ENCODE measurements around the gene DDX42.

DDX42 gene

DNA sequence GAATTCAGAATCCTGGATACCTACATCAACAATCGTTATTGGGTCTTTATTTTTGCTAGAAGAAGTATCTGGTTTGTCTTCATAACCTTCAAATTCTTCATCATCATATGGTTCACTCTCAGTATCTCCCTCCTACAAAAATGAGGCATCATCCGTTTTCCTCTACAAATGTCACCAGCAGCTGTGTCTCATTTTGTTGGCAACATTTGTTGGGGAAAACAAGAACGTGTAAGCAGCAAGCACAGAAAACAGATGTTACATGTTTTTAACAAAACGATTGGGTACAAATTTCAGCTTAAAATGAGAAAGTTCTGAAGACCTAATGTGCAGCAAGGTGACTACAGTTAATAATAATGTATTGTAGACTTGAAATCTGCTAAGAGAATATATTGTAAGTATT lies 9.3 kb upstream of the DDX42 start:
- Mint-ChIP-seq H3K9me3 (no peaks in the 10 kb centered on the region), H3K4me1 (peaks cover 35% of the 10 kb centered on the region), H3K36me3 (ENCODE audit: low read depth) (peaks cover 62% of the 10 kb centered on the region), H3K27me3 (no peaks in the 10 kb centered on the region), H3K4me3 (no peak overlapping the region), H3K27ac (no peak overlapping the region)
- ATAC-seq (no peak), DNase-seq (no peak)

DNA sequence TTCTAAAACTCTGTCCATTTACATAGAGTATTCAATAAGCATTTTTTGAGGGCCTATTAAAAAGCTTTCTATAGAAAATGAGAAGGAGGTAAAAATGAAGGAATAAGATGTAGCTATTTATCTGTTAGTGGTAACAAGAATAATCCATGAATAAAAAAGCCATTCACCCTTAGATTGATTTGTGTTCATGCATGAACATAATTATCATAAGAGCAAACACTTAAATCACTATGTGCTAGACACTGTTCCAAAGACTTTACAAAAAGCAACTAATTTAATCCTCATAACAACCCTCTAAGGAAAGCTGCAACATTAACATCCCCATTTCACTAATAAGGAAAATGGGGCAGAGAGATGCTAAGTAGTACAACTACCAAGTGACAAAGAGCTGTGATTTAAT lies 7.2 kb upstream of the DDX42 start:
- Mint-ChIP-seq H3K27ac (no peak overlapping the region), H3K36me3 (ENCODE audit: low read depth) (peaks cover 52% of the 10 kb centered on the region)
- ATAC-seq = no peak

DNA sequence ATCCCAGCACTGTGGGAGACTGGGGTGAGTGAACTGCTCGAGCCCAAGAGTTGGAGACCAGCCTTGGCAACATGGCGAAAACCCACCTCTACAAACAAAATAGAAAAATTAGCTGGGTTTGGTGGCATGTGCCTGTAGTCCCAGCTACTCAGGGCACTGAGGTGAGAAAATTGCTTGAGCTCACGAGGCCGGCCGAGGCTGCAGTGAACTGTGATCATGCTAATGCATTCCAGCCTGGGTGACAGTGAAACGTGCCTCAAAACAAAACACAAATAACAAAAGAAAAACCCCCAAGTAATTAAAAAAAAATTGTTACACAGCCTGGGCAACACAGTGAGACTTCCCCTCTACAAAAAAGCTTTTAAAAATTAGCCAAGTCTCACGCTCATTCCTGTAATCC lies 5.5 kb upstream of the DDX42 start:
- ATAC-seq = no peak
- peaks cover 38% of the 10 kb centered on the region for H3K4me1 Mint-ChIP-seq

More for the DNA sequence above, 7.2 kb upstream of the DDX42 start:
- DNase-seq = no peak
- H3K4me3 Mint-ChIP-seq = no peak overlapping the region
- no peaks in the 10 kb centered on the region for H3K9me3 Mint-ChIP-seq
- no peaks in the 10 kb centered on the region for H3K27me3 Mint-ChIP-seq
- peaks cover 36% of the 10 kb centered on the region for H3K4me1 Mint-ChIP-seq

DNA sequence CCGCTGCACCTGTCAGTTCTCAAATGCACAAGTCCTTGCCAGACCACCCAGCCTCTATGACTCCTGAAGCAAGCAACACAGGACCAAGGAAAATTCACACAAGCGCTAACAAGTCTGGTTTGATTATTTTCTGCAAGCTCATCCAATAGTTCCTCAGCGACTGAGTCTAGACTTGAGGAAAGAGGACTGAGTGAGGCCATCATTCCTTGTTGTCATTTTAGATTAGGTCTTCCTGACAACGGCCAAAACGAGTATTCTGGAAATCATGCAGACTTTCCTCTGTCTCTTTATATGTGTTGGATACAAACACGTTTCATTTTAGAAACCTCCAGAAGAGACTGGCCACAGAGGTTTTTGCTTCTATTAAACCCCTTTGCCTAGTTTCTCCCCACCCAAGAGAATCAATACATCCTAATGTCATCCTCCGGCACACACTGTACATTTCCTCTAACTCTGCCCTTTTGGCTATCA lies 1.1 kb upstream of the DDX42 start:
- Mint-ChIP-seq H3K9me3 (no peaks in the 10 kb centered on the region), H3K27me3 (peaks cover 5% of the 10 kb centered on the region), H3K27ac (peak overlapping the region; percentile 100), H3K36me3 (ENCODE audit: low read depth) (peaks cover 51% of the 10 kb centered on the region), H3K4me3 (peak overlapping the region; percentile 98), H3K4me1 (peaks cover 57% of the 10 kb centered on the region)
- ATAC-seq = no peak
- no peak for DNase-seq

More for the DNA sequence above, 5.5 kb upstream of the DDX42 start:
- Mint-ChIP-seq H3K36me3 (ENCODE audit: low read depth) (peaks cover 50% of the 10 kb centered on the region), H3K9me3 (no peaks in the 10 kb centered on the region), H3K4me3 (no peak overlapping the region), H3K27ac (no peak overlapping the region), H3K27me3 (no peaks in the 10 kb centered on the region)
- no peak for DNase-seq

DNA sequence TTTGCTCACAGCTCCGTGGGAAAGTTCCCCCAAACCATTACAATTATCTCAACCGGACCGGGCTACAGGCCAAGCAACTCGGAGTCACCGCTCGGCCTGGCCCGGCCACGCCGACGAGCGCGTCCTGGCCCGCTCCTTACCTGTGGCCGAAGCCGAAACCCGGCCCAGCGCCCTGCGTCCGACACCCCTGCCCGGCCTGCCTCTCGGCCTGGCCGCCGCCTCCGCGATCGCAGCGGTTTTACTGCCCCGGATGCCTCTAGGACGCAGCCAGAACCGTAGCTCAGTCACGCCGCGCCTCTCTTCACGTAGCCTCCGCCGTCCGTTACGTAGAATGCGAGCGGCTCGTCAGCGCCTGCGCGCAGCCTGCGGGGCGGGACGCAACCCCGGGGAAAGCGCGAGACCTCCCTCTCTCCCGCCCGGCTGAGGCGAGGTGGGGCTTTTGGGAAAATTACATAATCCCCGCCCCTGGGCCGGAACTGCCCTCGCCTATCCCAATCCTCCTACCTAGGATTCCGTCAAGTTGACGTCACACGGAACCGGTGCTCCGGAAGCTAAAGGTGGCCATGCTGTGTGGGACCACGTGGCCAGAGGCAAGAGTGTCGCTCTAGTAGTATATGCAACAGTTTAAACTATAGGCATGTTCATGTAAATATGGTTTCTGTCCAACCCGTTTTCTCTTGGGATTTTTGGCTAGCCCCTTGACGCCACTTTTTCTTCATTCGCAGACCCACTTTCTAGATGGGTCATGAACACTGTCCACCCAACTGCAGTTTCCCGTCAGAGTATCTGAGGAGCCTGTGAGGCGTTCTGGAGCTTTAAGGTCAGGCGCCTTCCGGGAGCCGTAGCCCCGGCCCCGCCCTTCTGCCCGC lies 464 bp upstream of the DDX42 start, which contains the start of gene CCDC47:
CCDC47 (minus strand) TSS at position 326 of the 869 bp plus-strand sequence. CDS start 7,422 bp downstream, outside the sequence.
- Mint-ChIP-seq H3K4me1 (peaks cover 60% of the 10 kb centered on the region), H3K4me3 (peak within 1 kb of the TSS; percentile 98), H3K27ac (peak within 1 kb of the TSS; percentile 100), H3K9me3 (no peaks in the 10 kb centered on the region), H3K36me3 (ENCODE audit: low read depth) (peaks cover 53% of the 10 kb centered on the region), H3K27me3 (peaks cover 5% of the 10 kb centered on the region)
- DNase-seq = peak; percentile 97
- peak; percentile 92 for ATAC-seq

DNA sequence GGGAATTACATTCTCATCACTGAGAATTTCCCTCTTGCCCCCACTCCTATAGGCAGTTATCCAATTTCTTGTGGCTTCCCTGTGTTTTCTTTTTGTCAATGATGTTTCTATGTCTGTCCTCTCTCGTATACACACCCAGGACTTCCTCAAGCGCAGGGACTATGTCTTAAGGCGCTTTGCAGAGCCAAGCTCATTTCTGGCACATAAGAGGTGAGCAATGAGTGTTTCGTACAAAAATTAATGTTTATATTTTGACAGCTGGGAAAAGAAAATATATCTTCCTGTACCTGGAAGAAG lies 947 bp downstream of the DDX42 start:
- H3K4me1 Mint-ChIP-seq = peaks cover 65% of the 10 kb centered on the region

DNA sequence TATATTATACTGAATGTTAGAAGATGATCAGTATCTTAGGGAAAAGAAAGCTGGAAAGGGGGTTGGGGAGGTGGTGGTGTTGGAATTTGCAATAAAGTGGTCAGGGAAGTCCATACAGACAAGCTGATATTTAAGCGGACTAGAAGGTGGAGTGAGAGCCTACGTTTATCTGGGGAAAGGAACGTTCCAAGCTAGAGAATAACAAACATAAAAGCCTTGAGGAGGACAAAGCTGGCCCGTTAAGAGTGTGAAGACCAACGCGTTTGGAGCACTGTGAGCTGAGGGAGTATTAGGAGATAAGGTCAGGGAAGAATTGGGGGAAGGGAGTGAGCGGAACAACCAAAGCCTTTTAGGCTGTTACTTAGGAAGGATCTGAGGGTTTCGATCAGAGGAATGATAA lies 1.4 kb downstream of the DDX42 start:
- Mint-ChIP-seq H3K4me3 (peak overlapping the region; percentile 98), H3K9me3 (no peaks in the 10 kb centered on the region), H3K36me3 (ENCODE audit: low read depth) (peaks cover 56% of the 10 kb centered on the region), H3K27me3 (peaks cover 5% of the 10 kb centered on the region), H3K4me1 (peaks cover 66% of the 10 kb centered on the region), H3K27ac (no peak overlapping the region)
- ATAC-seq = no peak
- DNase-seq = no peak

More for the DNA sequence above, 947 bp downstream of the DDX42 start:
- Mint-ChIP-seq H3K27me3 (peaks cover 5% of the 10 kb centered on the region), H3K4me3 (peak overlapping the region; percentile 98), H3K27ac (peak overlapping the region; percentile 100), H3K9me3 (no peaks in the 10 kb centered on the region), H3K36me3 (ENCODE audit: low read depth) (peaks cover 55% of the 10 kb centered on the region)
- no peak for ATAC-seq
- no peak for DNase-seq

DNA sequence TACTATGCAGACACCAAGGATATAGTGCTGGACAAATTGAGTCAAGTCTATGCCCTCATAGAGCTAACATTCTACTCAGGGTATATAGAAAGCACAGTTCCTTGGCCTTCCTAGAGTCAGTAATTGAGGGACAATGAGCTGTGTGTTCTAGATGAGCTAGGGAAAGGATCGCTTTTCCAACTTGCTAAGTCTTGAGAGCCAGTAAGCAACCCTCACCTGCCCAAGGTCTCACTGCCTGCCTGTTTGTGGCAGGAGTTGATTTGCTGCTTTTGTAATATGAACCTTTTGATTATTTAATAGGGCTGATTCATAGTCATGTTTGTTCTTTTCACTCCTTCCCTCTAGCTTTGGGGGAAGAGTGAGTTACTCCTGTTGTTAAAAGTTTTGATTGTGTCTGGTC lies 6.5 kb downstream of the DDX42 start:
- H3K27me3 Mint-ChIP-seq = no peaks in the 10 kb centered on the region
- DNase-seq (no peak), ATAC-seq (no peak)
- H3K27ac Mint-ChIP-seq = peak overlapping the region; percentile 4
- H3K4me3 Mint-ChIP-seq = no peak overlapping the region
- peaks cover 42% of the 10 kb centered on the region for H3K36me3 Mint-ChIP-seq (ENCODE audit: low read depth)
- no peaks in the 10 kb centered on the region for H3K9me3 Mint-ChIP-seq
- H3K4me1 Mint-ChIP-seq = peaks cover 68% of the 10 kb centered on the region

DNA sequence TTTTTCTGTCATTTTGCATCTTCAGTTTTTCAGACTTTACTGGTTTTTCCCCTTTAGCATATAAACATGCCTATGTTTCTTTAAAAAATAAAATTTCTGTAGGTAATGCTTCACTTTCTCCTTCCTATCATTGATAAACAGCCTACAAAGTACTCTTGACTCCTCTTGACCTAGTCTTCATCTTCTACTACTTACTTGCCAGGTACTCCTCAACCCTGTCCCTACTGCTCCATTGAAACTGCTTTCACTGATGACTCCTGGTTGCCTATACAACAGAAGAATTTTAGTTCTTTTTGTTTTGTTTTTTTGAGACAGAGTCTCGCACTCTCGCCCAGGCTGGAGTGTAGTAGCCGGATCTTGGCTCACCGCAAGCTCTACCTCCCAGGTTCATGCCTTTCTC lies 7.0 kb downstream of the DDX42 start:
- no peaks in the 10 kb centered on the region for H3K9me3 Mint-ChIP-seq
- H3K27me3 Mint-ChIP-seq = no peaks in the 10 kb centered on the region
- H3K27ac Mint-ChIP-seq = peak overlapping the region; percentile 4
- no peak overlapping the region for H3K4me3 Mint-ChIP-seq
- ATAC-seq (no peak), DNase-seq (no peak)
- peaks cover 42% of the 10 kb centered on the region for H3K36me3 Mint-ChIP-seq (ENCODE audit: low read depth)
- H3K4me1 Mint-ChIP-seq = peaks cover 65% of the 10 kb centered on the region

DNA sequence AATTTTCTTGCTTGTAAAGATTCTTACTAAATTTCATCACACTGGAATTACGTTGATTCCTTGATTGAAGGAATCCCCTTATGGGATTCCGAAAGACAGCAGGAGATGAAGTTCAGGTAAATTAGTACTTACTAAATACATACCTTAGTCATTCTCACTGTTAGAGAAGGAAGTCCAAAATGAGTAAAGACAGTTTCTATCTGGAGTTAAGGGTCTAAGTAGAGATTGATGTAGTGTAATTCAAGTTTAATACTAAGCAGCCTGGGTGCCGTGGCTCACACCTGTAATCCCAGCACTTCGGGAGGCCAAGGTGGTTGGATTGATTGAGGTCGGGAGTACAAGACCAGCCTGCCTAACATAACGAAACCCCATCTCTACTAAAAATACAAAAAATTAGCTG lies 9.6 kb downstream of the DDX42 start:
- no peak for DNase-seq
- Mint-ChIP-seq H3K9me3 (no peaks in the 10 kb centered on the region), H3K27ac (no peak overlapping the region), H3K27me3 (no peaks in the 10 kb centered on the region), H3K4me3 (no peak overlapping the region), H3K36me3 (ENCODE audit: low read depth) (peaks cover 30% of the 10 kb centered on the region), H3K4me1 (peaks cover 44% of the 10 kb centered on the region)
- ATAC-seq = no peak

DNA sequence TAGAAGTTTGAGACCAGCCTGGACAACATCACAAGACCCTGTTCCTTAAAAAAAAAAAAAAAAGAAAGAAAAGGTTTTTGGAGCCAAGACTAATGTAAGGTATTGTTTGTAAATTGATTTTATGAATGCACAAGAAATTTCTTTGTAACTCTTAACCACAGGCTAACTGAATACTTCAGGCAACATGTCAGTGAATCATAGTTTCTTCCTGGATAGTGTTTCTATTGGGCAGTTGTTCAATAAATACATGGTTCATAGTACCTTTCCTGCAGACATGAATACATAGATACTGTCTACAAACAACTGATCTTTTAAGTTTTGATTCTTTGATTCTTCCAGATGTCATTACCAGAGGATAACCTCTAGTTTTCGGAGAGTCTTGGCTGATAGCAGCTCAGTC lies 11.6 kb downstream of the DDX42 start:
- H3K9me3 Mint-ChIP-seq = no peaks in the 10 kb centered on the region
- ATAC-seq (no peak), DNase-seq (no peak)
- H3K36me3 Mint-ChIP-seq (ENCODE audit: low read depth) = peaks cover 22% of the 10 kb centered on the region
- no peak overlapping the region for H3K4me3 Mint-ChIP-seq
- peaks cover 26% of the 10 kb centered on the region for H3K4me1 Mint-ChIP-seq
- H3K27me3 Mint-ChIP-seq = no peaks in the 10 kb centered on the region
- H3K27ac Mint-ChIP-seq = no peak overlapping the region

DNA sequence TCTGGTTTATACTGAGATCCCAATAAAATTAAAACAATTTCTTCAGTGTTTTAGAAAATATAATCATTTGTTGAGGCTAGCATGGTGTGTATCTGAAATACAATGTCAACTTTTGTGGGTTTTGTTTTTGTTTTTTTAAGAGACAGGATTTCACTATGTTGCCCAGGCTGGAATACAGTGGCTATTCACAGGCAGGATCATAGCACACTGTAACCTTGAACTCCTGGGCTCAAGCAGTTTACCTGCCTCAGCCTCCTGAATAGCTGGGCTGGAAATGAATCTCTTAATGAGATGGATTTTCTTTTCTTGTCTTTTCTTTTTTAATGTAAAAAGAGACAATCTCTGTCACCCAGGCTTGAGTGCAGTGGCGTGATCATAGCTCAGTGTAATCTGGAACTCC lies 12.1 kb downstream of the DDX42 start:
- Mint-ChIP-seq H3K4me1 (peaks cover 21% of the 10 kb centered on the region), H3K27ac (no peak overlapping the region), H3K27me3 (no peaks in the 10 kb centered on the region), H3K9me3 (no peaks in the 10 kb centered on the region), H3K36me3 (ENCODE audit: low read depth) (peaks cover 19% of the 10 kb centered on the region), H3K4me3 (no peak overlapping the region)
- ATAC-seq (no peak), DNase-seq (no peak)

DNA sequence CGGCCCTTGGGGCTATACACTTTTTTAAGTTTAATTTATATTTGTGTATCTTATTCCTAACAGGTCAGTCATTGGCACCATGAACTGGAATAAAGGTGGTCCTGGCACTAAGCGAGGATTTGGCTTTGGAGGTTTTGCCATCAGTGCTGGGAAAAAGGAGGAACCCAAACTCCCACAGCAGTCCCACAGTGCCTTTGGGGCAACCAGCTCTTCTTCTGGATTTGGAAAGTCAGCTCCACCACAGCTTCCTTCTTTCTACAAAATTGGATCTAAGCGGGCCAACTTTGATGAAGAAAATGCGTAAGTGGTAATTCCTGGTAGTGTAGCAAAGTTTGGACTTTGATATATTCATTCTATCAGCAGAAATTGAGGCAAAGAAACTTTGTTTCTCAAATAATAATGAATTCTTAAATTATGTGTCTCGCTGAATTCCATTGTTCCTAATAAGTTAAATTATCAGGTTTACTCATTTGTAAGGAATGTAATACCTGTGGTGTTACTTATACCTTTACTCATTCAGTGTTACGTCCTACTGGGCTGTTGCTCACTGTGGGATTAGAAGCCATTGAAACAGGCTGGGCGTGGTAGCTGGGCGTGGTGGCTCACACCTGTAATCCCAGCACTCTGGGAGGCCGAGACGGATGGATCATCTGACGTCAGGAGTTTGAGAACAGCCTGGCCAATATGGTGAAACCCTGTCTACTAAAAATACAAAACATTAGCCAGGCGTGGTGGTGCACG lies 13.2 kb downstream of the DDX42 start:
- Mint-ChIP-seq H3K36me3 (ENCODE audit: low read depth) (peaks cover 22% of the 10 kb centered on the region), H3K4me1 (peaks cover 19% of the 10 kb centered on the region), H3K4me3 (no peak overlapping the region), H3K9me3 (no peaks in the 10 kb centered on the region), H3K27me3 (no peaks in the 10 kb centered on the region), H3K27ac (no peak overlapping the region)
- ATAC-seq (no peak), DNase-seq (no peak)

DNA sequence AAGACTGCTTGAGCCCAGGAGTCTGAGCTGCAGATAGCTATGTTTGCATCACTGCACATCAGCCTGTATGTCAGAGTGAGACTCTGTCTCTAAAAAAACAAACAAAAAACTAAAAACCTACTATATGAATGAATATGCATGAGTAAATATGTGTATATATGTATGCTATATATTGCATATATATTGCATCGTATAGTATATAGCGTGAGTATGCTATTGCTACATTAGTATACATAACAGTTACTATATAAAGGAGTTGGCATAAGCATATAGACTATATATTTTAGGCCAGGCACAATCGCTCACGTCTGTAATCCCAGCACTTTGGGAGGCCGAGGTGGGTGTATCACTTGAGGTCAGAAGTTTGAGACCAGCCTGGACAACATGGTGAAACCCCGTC lies 16.1 kb downstream of the DDX42 start:
- no peak overlapping the region for H3K27ac Mint-ChIP-seq
- DNase-seq = no peak
- ATAC-seq = no peak
- H3K4me1 Mint-ChIP-seq = no peaks in the 10 kb centered on the region
- H3K9me3 Mint-ChIP-seq = no peaks in the 10 kb centered on the region
- no peaks in the 10 kb centered on the region for H3K27me3 Mint-ChIP-seq
- no peak overlapping the region for H3K4me3 Mint-ChIP-seq
- peaks cover 35% of the 10 kb centered on the region for H3K36me3 Mint-ChIP-seq (ENCODE audit: low read depth)
